Measurements from ENCODE around the gene TMIGD2.
A peak's percentile ranks its signal among the peaks of the same experiment; 100 is the strongest.

DNA sequence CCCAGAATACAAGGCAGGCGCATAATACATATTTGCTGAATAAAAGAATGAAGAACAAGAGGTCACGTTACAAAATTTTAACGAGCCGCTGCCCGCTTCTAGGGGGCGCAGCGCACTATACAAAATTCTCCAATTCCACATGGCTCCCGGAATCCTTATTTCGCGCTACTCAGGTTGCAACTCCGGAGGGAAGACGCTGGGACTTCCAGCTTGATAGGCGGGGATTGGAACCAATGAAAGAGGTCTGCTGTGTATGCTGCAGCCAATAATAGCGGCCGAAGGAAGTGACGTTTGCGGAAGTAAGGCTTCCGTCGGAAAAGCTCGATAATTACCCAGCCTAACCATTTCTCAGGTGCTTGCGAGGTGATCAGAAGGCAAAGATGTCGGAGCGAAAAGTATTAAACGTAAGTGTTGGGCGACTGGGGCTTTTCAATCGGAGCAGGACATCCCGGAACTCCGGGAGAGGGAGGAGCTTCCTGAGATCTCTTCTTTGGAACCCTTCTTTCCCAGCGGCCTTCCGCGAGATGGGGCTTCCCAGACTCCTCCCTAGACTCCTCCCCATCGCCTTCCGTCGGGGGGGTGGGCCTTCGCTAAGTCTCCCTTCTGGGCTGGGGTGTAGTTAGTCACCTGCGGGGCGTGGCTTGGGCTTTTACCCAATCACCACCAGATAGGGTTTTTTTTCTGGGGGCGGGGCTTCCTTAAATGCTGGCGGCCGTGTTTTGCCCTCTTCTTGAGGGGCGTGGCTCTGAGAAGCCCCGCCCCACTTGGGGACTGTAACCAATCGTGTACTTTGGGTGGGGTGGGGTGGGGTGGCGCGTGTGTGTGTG lies 55.2 kb downstream of the TMIGD2 start, which contains the start of gene YJU2:
- TF ChIP-seq POLR2A (IDR thresholded peaks at IDR 0.05): peak in 3 of 4 donors; percentile 42 to 68 (median 55)
- TF ChIP-seq, protein P1, sequence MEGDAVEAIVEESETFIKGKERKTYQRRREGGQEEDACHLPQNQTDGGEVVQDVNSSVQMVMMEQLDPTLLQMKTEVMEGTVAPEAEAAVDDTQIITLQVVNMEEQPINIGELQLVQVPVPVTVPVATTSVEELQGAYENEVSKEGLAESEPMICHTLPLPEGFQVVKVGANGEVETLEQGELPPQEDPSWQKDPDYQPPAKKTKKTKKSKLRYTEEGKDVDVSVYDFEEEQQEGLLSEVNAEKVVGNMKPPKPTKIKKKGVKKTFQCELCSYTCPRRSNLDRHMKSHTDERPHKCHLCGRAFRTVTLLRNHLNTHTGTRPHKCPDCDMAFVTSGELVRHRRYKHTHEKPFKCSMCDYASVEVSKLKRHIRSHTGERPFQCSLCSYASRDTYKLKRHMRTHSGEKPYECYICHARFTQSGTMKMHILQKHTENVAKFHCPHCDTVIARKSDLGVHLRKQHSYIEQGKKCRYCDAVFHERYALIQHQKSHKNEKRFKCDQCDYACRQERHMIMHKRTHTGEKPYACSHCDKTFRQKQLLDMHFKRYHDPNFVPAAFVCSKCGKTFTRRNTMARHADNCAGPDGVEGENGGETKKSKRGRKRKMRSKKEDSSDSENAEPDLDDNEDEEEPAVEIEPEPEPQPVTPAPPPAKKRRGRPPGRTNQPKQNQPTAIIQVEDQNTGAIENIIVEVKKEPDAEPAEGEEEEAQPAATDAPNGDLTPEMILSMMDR (IDR thresholded peaks at IDR 0.05): peak in 5 of 6 experiments; percentile 18 to 39 (median 31)
- TF ChIP-seq POLR2AphosphoS5 (IDR thresholded peaks at IDR 0.05): peak; percentile 69 to 82
- no peak for TF ChIP-seq EP300 (IDR thresholded peaks at IDR 0.05)
